LNCaP clone FGC (cell line): ENCODE measurements around the gene TSC22D3.

Experiments used
- DNase-seq: peaks from one replicate; pipeline ENCODE4 v3.0.0-alpha.2; 2011; ENCODE audit warnings: low read depth
- H3K4me3 ChIP-seq: 2 replicates; pipeline ENCODE4 v1.5.1; 2011; ENCODE audit warnings: mild to moderate bottlenecking, low read depth, low read length, control low read depth
- TF ChIP-seq, protein P1 (sequence below): IDR thresholded peaks from 2 replicates; pipeline ENCODE4 v1.5.1; 2012; ENCODE audit warnings: mild to moderate bottlenecking; ENCODE audit not compliant: control insufficient read depth, insufficient read depth; ENCODE audit errors: extremely low read depth

TSC22D3 gene

DNA sequence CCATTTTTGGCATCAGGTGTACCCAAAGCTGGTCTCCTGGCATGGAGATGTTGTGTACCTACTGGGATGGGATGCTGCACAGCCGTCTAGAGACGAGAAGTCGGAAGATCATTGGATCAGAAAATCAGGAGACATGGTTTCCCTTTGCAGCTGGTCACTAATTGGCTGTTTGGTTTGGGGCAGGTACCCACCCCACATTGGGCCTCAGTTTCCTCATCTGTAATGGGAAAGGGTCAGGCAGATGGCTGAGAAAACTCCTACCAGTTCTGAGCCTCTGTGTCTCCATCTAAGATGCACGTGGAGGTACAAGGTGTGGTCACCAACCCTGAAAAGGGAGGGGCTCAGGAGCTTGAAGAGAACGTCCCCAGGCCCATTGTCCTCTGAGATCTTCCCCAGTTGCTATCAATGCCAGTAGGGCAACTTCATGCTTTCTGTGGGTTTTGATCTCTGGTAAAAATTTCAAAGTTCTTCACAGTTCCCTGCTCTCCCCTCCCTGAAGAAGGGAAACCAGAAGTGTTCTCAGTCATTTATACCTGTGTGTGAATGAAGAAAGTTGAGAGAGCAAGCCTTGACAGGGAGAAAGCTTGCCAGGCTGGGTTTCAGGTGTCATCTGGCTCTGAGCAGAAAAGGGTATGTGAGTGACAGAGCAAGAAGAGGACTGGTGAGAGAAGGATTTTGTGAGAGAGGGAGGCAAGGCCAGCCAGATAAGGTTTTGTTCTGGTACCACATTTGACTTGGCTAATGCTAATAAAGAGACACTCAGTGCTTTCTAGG is 15.1 kb downstream of the TSC22D3 start:
- TF ChIP-seq, protein P1, sequence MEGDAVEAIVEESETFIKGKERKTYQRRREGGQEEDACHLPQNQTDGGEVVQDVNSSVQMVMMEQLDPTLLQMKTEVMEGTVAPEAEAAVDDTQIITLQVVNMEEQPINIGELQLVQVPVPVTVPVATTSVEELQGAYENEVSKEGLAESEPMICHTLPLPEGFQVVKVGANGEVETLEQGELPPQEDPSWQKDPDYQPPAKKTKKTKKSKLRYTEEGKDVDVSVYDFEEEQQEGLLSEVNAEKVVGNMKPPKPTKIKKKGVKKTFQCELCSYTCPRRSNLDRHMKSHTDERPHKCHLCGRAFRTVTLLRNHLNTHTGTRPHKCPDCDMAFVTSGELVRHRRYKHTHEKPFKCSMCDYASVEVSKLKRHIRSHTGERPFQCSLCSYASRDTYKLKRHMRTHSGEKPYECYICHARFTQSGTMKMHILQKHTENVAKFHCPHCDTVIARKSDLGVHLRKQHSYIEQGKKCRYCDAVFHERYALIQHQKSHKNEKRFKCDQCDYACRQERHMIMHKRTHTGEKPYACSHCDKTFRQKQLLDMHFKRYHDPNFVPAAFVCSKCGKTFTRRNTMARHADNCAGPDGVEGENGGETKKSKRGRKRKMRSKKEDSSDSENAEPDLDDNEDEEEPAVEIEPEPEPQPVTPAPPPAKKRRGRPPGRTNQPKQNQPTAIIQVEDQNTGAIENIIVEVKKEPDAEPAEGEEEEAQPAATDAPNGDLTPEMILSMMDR, result no peak

DNA sequence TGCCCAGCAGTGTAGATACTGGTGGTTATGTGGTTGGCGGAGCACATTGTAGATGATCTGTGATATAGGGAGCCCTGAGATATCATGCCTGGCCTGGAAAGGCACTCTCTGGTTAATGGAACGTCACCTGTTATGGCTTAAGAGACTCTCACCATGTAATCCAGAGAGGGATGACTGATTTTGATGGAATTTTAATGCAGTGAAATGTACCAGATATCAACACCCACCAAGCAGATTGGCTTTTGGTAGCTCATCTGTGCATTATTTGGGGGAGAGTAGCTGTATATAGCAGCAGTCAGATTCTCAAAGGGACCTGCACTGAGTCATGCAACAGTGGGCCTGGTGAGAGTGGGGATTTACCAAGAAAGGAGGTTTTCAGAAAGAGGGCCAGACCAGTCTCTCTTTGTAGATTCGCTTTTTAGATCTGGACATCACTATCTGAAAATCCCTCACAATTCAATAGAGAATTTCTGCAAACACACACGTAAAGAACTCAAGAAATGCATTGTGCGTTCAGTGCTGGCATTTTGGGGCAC is 17.3 kb downstream of the TSC22D3 start:
- no peak overlapping the region for H3K4me3 ChIP-seq
- TF ChIP-seq, protein P1, result no peak
- no peak for DNase-seq

More for the DNA sequence above, 15.1 kb downstream of the TSC22D3 start:
- DNase-seq, result no peak
- no peak overlapping the region for H3K4me3 ChIP-seq

DNA sequence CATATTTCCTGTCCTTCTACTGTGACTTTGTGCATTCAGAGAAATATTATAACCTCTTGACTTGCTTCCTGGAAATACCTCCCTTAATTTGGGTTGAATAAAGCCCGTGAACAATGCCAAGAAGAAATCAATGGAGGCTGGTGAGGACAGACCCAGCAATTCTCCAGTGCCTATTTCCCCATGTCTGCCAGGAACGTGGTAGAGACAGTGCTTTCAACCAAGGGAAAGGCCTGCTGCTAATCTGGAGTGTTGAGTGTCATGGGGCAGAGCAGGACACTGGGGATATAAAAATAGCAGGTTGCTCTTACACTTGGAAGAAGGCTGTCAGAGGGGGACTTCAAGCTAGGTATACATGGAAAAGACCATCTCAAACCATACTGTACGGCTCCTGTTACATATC is 19.9 kb downstream of the TSC22D3 start:
- DNase-seq, result no peak
- TF ChIP-seq, protein P1, result no peak
- H3K4me3 ChIP-seq, result no peak overlapping the region

DNA sequence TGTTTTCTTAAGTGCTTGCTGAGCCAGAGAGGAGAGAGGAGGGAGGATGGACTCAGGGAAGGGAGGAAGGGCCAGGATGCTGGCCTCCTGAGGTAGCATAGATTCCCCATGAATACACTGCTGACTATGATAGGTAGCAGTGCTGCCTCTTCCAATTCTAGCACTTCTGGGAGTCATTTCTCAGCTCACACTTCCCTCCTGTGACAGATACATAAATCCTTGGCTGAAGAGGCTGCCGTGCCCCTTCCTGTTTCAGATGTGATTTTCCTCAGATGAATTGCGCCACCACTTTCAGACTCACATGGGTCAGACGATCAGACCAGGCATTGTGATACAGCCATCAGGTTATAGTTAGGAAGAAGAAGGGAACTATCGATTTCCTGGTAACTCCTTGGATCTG is 22.4 kb downstream of the TSC22D3 start:
- DNase-seq, result no peak
- TF ChIP-seq, protein P1, result no peak
- H3K4me3 ChIP-seq, result no peak overlapping the region

DNA sequence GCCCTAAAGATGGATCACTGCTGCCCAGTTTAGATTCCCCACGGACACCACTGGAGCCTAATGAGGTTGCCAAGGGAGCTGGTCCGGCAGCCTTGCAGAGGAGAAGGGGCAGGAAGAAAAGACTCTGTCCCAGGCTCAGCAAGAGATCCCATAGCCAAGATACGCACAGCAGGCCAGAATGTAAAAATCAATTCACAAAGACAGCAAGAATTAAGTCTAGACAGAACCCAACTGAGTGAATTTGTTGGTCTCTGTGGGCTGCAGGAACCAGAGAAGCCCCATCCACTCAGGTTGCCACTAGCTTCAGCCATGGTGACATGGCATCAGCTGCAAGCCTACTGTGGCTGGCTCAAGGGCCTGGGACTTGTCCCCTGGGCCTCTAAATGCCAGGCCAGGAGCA is 22.9 kb downstream of the TSC22D3 start:
- TF ChIP-seq, protein P1, result no peak
- H3K4me3 ChIP-seq, result no peak overlapping the region
- no peak for DNase-seq

DNA sequence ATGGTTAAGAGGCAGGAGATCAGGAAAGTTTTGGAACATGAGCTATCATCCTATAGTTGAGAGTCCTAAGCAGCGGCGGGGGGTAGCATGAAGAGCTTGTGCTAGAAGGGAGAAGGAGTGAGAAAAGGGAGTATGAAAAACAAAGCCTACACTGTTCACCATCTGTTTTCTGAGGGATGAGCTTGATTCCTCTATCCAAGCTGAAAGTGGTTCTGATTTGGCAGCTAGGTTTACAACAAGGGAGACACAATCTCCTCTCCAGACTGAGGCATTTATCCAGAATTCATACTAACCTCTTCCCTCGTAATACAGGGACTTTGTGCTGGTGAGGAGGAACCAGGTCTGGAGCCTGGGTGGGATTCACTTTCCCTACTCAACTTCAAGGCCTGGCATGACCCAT is 23.5 kb downstream of the TSC22D3 start:
- DNase-seq, result no peak

More for the DNA sequence above, 23.5 kb downstream of the TSC22D3 start:
- TF ChIP-seq, protein P1, result no peak
- no peak overlapping the region for H3K4me3 ChIP-seq
